Left ventricle myocardium inferior (tissue), 1 donor: Measurements from ENCODE around the gene ATP8A1. TPM values are rescaled to one million over a fixed set of nuclear protein-coding genes. Genes with fewer than 3 reads are reported as not detected.

Experiments used
- DNase-seq: peaks from one replicate; pipeline ENCODE4 v3.0.0-alpha.2; 2020
- H3K27ac ChIP-seq: fragments of 200-600 bp; replicated peaks from 2 replicates; pipeline ENCODE4 v1.8.0; 2021
- H3K27me3 ChIP-seq: fragments of 200-600 bp; 2 replicates; pipeline ENCODE4 v1.8.0; 2021; ENCODE audit warnings: low read depth
- H3K36me3 ChIP-seq: fragments of 200-600 bp; 2 replicates; pipeline ENCODE4 v1.8.0; 2021
- H3K4me1 ChIP-seq: fragments of 200-600 bp; 2 replicates; pipeline ENCODE4 v1.8.0; 2021
- H3K4me3 ChIP-seq: fragments of 200-600 bp; 2 replicates; pipeline ENCODE4 v1.8.0; 2021; ENCODE audit warnings: mild to moderate bottlenecking, moderate library complexity
- H3K9me3 ChIP-seq: fragments of 200-600 bp; replicated peaks from 2 replicates; pipeline ENCODE4 v1.8.0; 2021
- intact Hi-C: fragments of 100-400 bp; cut with micrococcal nuclease; formaldehyde crosslinking; loops from one replicate; pipeline ENCODE4 v1.11.0; 2022
- total RNA-seq: library from RNA; stranded (reverse); fragmentation: NEBNext Ultra II Directional; extraction: Animal tissue kit (Norgen Biotek cat#: 25700); gene quantifications from one replicate; pipeline ENCODE4 v1.2.1, GENCODE V29; 2021
- TF ChIP-seq, protein P1 (sequence below): fragments of 200-600 bp; IDR thresholded peaks from 2 replicates; pipeline ENCODE4 v1.8.0; 2021; ENCODE audit warnings: antibody characterized with exemption, mild to moderate bottlenecking, borderline replicate concordance
- donor health status: DM: no; HTN: yes; CAD: no; lungs with severe emphysema.

The ATP8A1 gene
- total RNA-seq, 1 donor from 2014 or later, result 19.2 TPM

DNA sequence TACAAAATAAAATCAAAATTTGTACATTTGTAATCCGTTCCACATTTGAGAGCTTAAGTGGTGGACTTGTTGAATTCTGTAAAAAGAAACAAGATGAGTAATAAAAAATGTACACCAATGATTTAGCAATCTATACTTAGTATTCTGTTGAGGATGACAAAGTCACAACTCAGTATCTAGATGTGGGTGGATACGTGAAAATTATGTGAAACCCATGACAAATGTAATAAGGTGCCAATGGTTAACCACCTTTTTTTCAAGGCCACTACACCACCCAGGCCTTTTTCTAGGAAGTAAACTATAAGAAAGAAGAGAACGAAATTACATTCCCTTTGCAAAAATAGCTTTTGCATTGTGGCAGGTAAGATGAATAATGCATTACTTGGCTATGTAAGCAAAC is 77.0 kb downstream of the ATP8A1 start:
- Histone ChIP-seq H3K27me3 (no peaks in the 10 kb centered on the region), H3K9me3 (no peaks in the 10 kb centered on the region), H3K4me1 (no peaks in the 10 kb centered on the region), H3K27ac (no peak overlapping the region), H3K36me3 (peaks cover 17% of the 10 kb centered on the region), H3K4me3 (no peak overlapping the region)
- TF ChIP-seq, protein P1, sequence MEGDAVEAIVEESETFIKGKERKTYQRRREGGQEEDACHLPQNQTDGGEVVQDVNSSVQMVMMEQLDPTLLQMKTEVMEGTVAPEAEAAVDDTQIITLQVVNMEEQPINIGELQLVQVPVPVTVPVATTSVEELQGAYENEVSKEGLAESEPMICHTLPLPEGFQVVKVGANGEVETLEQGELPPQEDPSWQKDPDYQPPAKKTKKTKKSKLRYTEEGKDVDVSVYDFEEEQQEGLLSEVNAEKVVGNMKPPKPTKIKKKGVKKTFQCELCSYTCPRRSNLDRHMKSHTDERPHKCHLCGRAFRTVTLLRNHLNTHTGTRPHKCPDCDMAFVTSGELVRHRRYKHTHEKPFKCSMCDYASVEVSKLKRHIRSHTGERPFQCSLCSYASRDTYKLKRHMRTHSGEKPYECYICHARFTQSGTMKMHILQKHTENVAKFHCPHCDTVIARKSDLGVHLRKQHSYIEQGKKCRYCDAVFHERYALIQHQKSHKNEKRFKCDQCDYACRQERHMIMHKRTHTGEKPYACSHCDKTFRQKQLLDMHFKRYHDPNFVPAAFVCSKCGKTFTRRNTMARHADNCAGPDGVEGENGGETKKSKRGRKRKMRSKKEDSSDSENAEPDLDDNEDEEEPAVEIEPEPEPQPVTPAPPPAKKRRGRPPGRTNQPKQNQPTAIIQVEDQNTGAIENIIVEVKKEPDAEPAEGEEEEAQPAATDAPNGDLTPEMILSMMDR, result no peak
- DNase-seq, result no peak
- intact Hi-C loops, result no loop called here

DNA sequence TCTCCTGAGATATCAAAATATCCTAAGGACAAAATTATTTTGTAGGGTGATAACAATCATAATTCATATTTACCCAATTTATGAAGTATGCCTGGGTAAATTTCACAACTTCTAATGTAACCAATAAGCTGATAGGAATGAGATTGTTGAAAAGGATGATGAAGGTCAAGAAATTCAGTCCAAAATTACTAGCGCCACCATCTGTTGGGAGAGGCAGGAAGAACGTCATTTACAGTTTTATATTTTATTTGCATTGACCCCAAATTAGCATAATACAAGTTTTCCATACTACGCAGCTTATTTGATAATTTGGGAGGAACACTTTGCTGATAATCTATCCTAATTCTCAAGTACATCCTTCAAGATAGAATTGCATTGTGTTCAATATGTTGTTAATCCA is 78.7 kb downstream of the ATP8A1 start:
- H3K4me3 ChIP-seq, result no peak overlapping the region
- peaks cover 17% of the 10 kb centered on the region for H3K36me3 ChIP-seq
- TF ChIP-seq, protein P1, result no peak
- no peaks in the 10 kb centered on the region for H3K4me1 ChIP-seq
- H3K9me3 ChIP-seq, result no peaks in the 10 kb centered on the region
- H3K27me3 ChIP-seq, result no peaks in the 10 kb centered on the region
- no peak for DNase-seq
- no peak overlapping the region for H3K27ac ChIP-seq
- intact Hi-C loops, result no loop called here

DNA sequence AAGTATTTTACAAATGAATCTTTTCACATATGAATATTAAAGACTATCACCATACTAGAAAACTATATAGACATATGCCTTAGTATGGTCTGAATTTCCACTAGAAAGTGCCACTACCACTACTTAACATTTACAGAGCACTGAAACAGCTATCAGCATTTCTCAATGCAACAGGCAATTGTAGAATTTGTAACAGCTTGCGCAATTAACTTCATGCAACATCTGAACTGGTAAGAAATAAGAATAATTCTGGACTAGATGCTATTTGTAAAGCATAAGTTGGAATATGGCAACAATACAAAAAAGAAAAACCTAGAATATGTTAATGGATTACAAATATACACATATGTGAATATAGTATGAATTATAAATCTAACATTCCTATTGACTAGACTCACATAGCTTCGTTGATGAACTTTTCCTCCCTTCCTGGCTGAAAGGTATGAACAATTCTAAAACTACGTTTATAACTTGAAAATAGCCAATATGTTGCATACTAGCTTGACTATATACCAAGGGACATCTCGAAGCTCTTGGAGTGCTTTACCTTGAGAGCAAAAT is 82.0 kb downstream of the ATP8A1 start:
- TF ChIP-seq, protein P1, result no peak
- DNase-seq, result no peak
- H3K4me3 ChIP-seq, result no peak overlapping the region
- H3K27ac ChIP-seq, result no peak overlapping the region
- peaks cover 4% of the 10 kb centered on the region for H3K36me3 ChIP-seq
- no peaks in the 10 kb centered on the region for H3K9me3 ChIP-seq
- intact Hi-C loops, result no loop called here
- no peaks in the 10 kb centered on the region for H3K27me3 ChIP-seq
- H3K4me1 ChIP-seq, result peaks cover 23% of the 10 kb centered on the region

DNA sequence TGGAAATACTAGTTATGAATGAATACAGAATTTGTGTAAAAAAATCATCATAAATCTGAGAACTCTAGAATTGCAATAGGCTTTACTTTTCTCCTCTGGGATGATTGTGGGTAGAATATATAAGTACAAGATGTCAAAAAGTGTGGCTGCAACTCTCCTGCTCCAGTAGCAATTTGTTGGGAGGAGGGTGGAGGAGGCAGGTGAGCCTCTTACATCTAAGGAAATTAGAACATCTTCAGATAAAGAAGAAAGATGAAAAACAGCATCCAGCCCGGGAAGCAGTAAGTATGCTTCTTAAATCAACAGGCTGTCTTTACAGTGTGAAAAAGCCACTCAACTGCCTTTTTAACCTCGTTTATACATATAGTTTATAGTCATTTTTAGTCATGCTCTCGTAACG is 83.7 kb downstream of the ATP8A1 start:
- Histone ChIP-seq H3K36me3 (no peaks in the 10 kb centered on the region), H3K4me3 (no peak overlapping the region), H3K27me3 (no peaks in the 10 kb centered on the region), H3K27ac (no peak overlapping the region), H3K4me1 (peaks cover 35% of the 10 kb centered on the region), H3K9me3 (no peaks in the 10 kb centered on the region)
- TF ChIP-seq, protein P1, result no peak
- intact Hi-C loops, result no loop called here
- no peak for DNase-seq

DNA sequence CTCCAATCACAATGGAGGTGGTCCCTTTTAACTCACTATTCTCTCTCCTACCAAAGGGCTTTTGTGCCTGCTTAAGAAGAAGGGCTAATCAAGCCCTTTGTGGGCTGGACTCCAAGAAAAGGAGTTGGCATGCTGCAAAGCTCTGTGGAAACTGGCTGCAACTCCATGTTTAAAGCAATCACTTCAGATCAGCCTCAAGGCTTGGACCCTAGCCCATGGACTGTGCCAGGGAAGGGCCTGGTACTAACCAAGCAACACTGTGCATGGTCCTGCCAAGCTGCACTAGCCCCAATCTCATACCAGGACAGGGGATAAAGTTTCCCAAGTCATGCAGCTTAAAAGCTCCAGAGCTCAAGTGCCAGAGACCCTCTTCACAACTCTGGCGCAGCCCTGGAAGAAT is 86.7 kb downstream of the ATP8A1 start:
- H3K27me3 ChIP-seq, result no peaks in the 10 kb centered on the region
- no peak overlapping the region for H3K4me3 ChIP-seq
- peak; percentile 76 for DNase-seq
- H3K4me1 ChIP-seq, result peaks cover 35% of the 10 kb centered on the region
- intact Hi-C loops, result no loop called here
- H3K36me3 ChIP-seq, result no peaks in the 10 kb centered on the region
- no peaks in the 10 kb centered on the region for H3K9me3 ChIP-seq
- TF ChIP-seq, protein P1, result no peak
- H3K27ac ChIP-seq, result peak overlapping the region; percentile 67
